TTC549 (cell line): Measurements from ENCODE around the gene GJD3.

Experiments used
- FAIRE-seq: peaks from 2 replicates; lab custom pipeline; 2012; peaks lifted over from hg19 to GRCh38; lab: Jason Lieb, UNC

GJD3 gene

GRCh38 chr17:40351359-40352236 is 12.9 kb downstream of the GJD3 start:
- FAIRE-seq = no peak

- FAIRE-seq = no peak
Observed at GRCh38 chr17:40350689-40351358, 13.7 kb downstream of the GJD3 start.

GRCh38 chr17:40349895-40350688 is 14.4 kb downstream of the GJD3 start:
- no peak for FAIRE-seq

GRCh38 chr17:40349477-40349894 is 15.1 kb downstream of the GJD3 start:
- no peak for FAIRE-seq

GRCh38 chr17:40348562-40349476 is 15.7 kb downstream of the GJD3 start:
- FAIRE-seq = no peak

GRCh38 chr17:40348136-40348504 is 16.4 kb downstream of the GJD3 start:
- FAIRE-seq = no peak

GRCh38 chr17:40347319-40348135 is 17.0 kb downstream of the GJD3 start:
- no peak for FAIRE-seq

GRCh38 chr17:40346765-40347158 is 17.8 kb downstream of the GJD3 start:
- no peak for FAIRE-seq

- no peak for FAIRE-seq
Observed at GRCh38 chr17:40345994-40346764, 18.4 kb downstream of the GJD3 start.

- FAIRE-seq = no peak
Observed at GRCh38 chr17:40345161-40345993, 19.2 kb downstream of the GJD3 start.

GRCh38 chr17:40344421-40345160 is 19.9 kb downstream of the GJD3 start:
- FAIRE-seq = no peak

- no peak for FAIRE-seq
Observed at GRCh38 chr17:40343219-40344119, 21.1 kb downstream of the GJD3 start.

- no peak for FAIRE-seq
Observed at GRCh38 chr17:40342504-40343218, 21.9 kb downstream of the GJD3 start.

GRCh38 chr17:40341808-40342503 is 22.6 kb downstream of the GJD3 start:
- FAIRE-seq = no peak

GRCh38 chr17:40340880-40341807 is 23.4 kb downstream of the GJD3 start:
- FAIRE-seq = no peak
